SK-N-SH treated with all-trans-retinoic acid at 6 μM for 48 hours (cell line): ENCODE data around the gene TNK2.

Experiments used
- ATAC-seq: fragments of 200-7000 bp; cut with Tn5 transposase; 3 replicates; pipeline ENCODE4 v1.9.1; 2020; ENCODE audit warnings: mild to moderate bottlenecking, moderate library complexity
- ARNTL ChIP-seq: fragments of 450-650 bp; formaldehyde crosslinking; IDR thresholded peaks from 2 replicates; pipeline ENCODE4 v1.5.0; 2020; ENCODE audit warnings: low read depth, mild to moderate bottlenecking, moderate library complexity, borderline replicate concordance
- BACH2 ChIP-seq: fragments of 250-450 bp; sonication (Bioruptor Pico); IDR thresholded peaks from 2 replicates; pipeline ENCODE4 v1.9.0; 2021; ENCODE audit warnings: mild to moderate bottlenecking, borderline replicate concordance
- CSDC2 ChIP-seq: fragments of 250-450 bp; sonication (Bioruptor Pico); IDR thresholded peaks from 2 replicates; pipeline ENCODE4 v1.5.0; 2020; ENCODE audit warnings: mild to moderate bottlenecking, moderate library complexity
- ESRRG ChIP-seq: fragments of 250-450 bp; sonication (Bioruptor Pico); IDR thresholded peaks from 2 replicates; pipeline ENCODE4 v1.6.1; 2021; ENCODE audit warnings: mild to moderate bottlenecking
- GLIS3 ChIP-seq: fragments of 250-450 bp; sonication (Bioruptor Pico); IDR thresholded peaks from 2 replicates; pipeline ENCODE4 v1.5.0; 2020; ENCODE audit warnings: mild to moderate bottlenecking, moderate library complexity
- ISL1 ChIP-seq: fragments of 250-450 bp; sonication (Bioruptor Pico); IDR thresholded peaks from 2 replicates; pipeline ENCODE4 v2.1.2; 2022; ENCODE audit warnings: mild to moderate bottlenecking, moderate library complexity
- OSR1 ChIP-seq: fragments of 250-450 bp; sonication (Bioruptor Pico); IDR thresholded peaks from 2 replicates; pipeline ENCODE4 v1.8.0; 2022; ENCODE audit warnings: moderate library complexity, mild to moderate bottlenecking, inconsistent platforms
- POU6F1 ChIP-seq: fragments of 250-450 bp; sonication (Bioruptor Pico); IDR thresholded peaks from 2 replicates; pipeline ENCODE4 v1.8.0; 2021; ENCODE audit warnings: low read depth, mild to moderate bottlenecking, moderate library complexity, borderline replicate concordance
- PPARA ChIP-seq: fragments of 250-450 bp; sonication (Bioruptor Pico); IDR thresholded peaks from 2 replicates; pipeline ENCODE4 v1.5.0; 2020; ENCODE audit warnings: mild to moderate bottlenecking, borderline replicate concordance
- RARB ChIP-seq: fragments of 250-450 bp; sonication (Bioruptor Pico); IDR thresholded peaks from 2 replicates; pipeline ENCODE4 v1.8.0; 2021; ENCODE audit warnings: mild to moderate bottlenecking, moderate library complexity
- SNAI2 ChIP-seq: fragments of 250-450 bp; sonication (Bioruptor Pico); IDR thresholded peaks from 2 replicates; pipeline ENCODE4 v1.5.0; 2020; ENCODE audit warnings: mild to moderate bottlenecking, moderate library complexity
- TCF4 ChIP-seq: fragments of 250-450 bp; sonication (Bioruptor Pico); IDR thresholded peaks from 2 replicates; pipeline ENCODE4 v1.8.0; 2021; ENCODE audit warnings: mild to moderate bottlenecking, moderate library complexity, borderline replicate concordance
- TOX ChIP-seq: fragments of 250-450 bp; sonication (Bioruptor Pico); IDR thresholded peaks from 2 replicates; pipeline ENCODE4 v1.8.0; 2021; ENCODE audit warnings: mild to moderate bottlenecking, moderate library complexity, borderline replicate concordance
- ZFP3 ChIP-seq: fragments of 250-450 bp; sonication (Bioruptor Pico); IDR thresholded peaks from 2 replicates; pipeline ENCODE4 v1.5.0; 2020; ENCODE audit warnings: mild to moderate bottlenecking, moderate library complexity
- ZFP30 ChIP-seq: fragments of 450-650 bp; formaldehyde crosslinking; IDR thresholded peaks from 2 replicates; pipeline ENCODE4 v1.5.0; 2022; ENCODE audit warnings: mild to moderate bottlenecking, moderate library complexity
- ZNF565 ChIP-seq: fragments of 450-650 bp; formaldehyde crosslinking; conservative IDR thresholded peaks from 2 replicates; pipeline ENCODE4 v1.5.0; 2020; ENCODE audit warnings: low read depth, mild to moderate bottlenecking, moderate library complexity
- ZNF70 ChIP-seq: fragments of 450-650 bp; formaldehyde crosslinking; IDR thresholded peaks from 2 replicates; pipeline ENCODE4 v1.5.0; 2020; ENCODE audit warnings: mild to moderate bottlenecking, moderate library complexity
- ZNF8 ChIP-seq: fragments of 450-650 bp; formaldehyde crosslinking; IDR thresholded peaks from 2 replicates; pipeline ENCODE4 v1.5.0; 2020; ENCODE audit warnings: mild to moderate bottlenecking, moderate library complexity
- TF ChIP-seq, protein P1 (sequence below): fragments of 250-450 bp; sonication (Bioruptor Pico); IDR thresholded peaks from 2 replicates; pipeline ENCODE4 v1.5.0; 2020; ENCODE audit warnings: mild to moderate bottlenecking, moderate library complexity
- TF ChIP-seq, protein P2 (sequence below): fragments of 250-450 bp; sonication (Bioruptor Pico); IDR thresholded peaks from 2 replicates; pipeline ENCODE4 v1.8.0; 2020; ENCODE audit warnings: mild to moderate bottlenecking, moderate library complexity, borderline replicate concordance
- TF ChIP-seq, protein P3 (sequence below): fragments of 250-450 bp; sonication (Bioruptor Pico); IDR thresholded peaks from 2 replicates; pipeline ENCODE4 v1.5.1; 2020; ENCODE audit warnings: low read depth, mild to moderate bottlenecking, moderate library complexity
- TF ChIP-seq, protein P4 (sequence below): fragments of 250-450 bp; sonication (Bioruptor Pico); IDR thresholded peaks from 2 replicates; pipeline ENCODE4 v1.5.1; 2021; ENCODE audit warnings: mild to moderate bottlenecking, moderate library complexity

Gene TNK2

GRCh38 chr3:195884691-195885035 lies 23.7 kb downstream of the TNK2 start:
- TF ChIP-seq, protein P1, sequence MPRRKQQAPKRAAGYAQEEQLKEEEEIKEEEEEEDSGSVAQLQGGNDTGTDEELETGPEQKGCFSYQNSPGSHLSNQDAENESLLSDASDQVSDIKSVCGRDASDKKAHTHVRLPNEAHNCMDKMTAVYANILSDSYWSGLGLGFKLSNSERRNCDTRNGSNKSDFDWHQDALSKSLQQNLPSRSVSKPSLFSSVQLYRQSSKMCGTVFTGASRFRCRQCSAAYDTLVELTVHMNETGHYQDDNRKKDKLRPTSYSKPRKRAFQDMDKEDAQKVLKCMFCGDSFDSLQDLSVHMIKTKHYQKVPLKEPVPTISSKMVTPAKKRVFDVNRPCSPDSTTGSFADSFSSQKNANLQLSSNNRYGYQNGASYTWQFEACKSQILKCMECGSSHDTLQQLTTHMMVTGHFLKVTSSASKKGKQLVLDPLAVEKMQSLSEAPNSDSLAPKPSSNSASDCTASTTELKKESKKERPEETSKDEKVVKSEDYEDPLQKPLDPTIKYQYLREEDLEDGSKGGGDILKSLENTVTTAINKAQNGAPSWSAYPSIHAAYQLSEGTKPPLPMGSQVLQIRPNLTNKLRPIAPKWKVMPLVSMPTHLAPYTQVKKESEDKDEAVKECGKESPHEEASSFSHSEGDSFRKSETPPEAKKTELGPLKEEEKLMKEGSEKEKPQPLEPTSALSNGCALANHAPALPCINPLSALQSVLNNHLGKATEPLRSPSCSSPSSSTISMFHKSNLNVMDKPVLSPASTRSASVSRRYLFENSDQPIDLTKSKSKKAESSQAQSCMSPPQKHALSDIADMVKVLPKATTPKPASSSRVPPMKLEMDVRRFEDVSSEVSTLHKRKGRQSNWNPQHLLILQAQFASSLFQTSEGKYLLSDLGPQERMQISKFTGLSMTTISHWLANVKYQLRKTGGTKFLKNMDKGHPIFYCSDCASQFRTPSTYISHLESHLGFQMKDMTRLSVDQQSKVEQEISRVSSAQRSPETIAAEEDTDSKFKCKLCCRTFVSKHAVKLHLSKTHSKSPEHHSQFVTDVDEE (CRISPR knock-in tag) = no peak
- no peak for TF ChIP-seq GLIS3
- no peak for TF ChIP-seq ZNF8 (CRISPR knock-in tag)
- no peak for TF ChIP-seq ARNTL (CRISPR knock-in tag)
- TF ChIP-seq, protein P2, sequence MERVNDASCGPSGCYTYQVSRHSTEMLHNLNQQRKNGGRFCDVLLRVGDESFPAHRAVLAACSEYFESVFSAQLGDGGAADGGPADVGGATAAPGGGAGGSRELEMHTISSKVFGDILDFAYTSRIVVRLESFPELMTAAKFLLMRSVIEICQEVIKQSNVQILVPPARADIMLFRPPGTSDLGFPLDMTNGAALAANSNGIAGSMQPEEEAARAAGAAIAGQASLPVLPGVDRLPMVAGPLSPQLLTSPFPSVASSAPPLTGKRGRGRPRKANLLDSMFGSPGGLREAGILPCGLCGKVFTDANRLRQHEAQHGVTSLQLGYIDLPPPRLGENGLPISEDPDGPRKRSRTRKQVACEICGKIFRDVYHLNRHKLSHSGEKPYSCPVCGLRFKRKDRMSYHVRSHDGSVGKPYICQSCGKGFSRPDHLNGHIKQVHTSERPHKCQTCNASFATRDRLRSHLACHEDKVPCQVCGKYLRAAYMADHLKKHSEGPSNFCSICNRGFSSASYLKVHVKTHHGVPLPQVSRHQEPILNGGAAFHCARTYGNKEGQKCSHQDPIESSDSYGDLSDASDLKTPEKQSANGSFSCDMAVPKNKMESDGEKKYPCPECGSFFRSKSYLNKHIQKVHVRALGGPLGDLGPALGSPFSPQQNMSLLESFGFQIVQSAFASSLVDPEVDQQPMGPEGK = no peak
- TF ChIP-seq SNAI2 (CRISPR knock-in tag) = no peak
- no peak for TF ChIP-seq BACH2 (CRISPR knock-in tag)
- no peak for TF ChIP-seq RARB (CRISPR knock-in tag)
- no peak for TF ChIP-seq ZNF70 (CRISPR knock-in tag)
- no peak for TF ChIP-seq TCF4 (CRISPR knock-in tag)
- TF ChIP-seq POU6F1 (CRISPR knock-in tag) = no peak
- no peak for TF ChIP-seq ZFP3 (CRISPR knock-in tag)
- no peak for TF ChIP-seq TOX
- ATAC-seq = no peak

GRCh38 chr3:195883801-195884200 lies 24.6 kb downstream of the TNK2 start:
- ATAC-seq = no peak
- TF ChIP-seq SNAI2 (CRISPR knock-in tag) (no peak), ZFP30 (CRISPR knock-in tag) (no peak), PPARA (no peak), TCF4 (CRISPR knock-in tag) (no peak), CSDC2 (no peak), GLIS3 (no peak), ESRRG (CRISPR knock-in tag) (no peak), ZNF565 (no peak), RARB (CRISPR knock-in tag) (no peak), OSR1 (CRISPR knock-in tag) (no peak), POU6F1 (CRISPR knock-in tag) (no peak), ISL1 (no peak), ZNF70 (CRISPR knock-in tag) (no peak)
- TF ChIP-seq, protein P3, sequence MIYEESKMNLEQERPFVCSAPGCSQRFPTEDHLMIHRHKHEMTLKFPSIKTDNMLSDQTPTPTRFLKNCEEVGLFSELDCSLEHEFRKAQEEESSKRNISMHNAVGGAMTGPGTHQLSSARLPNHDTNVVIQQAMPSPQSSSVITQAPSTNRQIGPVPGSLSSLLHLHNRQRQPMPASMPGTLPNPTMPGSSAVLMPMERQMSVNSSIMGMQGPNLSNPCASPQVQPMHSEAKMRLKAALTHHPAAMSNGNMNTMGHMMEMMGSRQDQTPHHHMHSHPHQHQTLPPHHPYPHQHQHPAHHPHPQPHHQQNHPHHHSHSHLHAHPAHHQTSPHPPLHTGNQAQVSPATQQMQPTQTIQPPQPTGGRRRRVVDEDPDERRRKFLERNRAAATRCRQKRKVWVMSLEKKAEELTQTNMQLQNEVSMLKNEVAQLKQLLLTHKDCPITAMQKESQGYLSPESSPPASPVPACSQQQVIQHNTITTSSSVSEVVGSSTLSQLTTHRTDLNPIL = no peak
- TF ChIP-seq, protein P1 (CRISPR knock-in tag) = no peak
- TF ChIP-seq, protein P4, sequence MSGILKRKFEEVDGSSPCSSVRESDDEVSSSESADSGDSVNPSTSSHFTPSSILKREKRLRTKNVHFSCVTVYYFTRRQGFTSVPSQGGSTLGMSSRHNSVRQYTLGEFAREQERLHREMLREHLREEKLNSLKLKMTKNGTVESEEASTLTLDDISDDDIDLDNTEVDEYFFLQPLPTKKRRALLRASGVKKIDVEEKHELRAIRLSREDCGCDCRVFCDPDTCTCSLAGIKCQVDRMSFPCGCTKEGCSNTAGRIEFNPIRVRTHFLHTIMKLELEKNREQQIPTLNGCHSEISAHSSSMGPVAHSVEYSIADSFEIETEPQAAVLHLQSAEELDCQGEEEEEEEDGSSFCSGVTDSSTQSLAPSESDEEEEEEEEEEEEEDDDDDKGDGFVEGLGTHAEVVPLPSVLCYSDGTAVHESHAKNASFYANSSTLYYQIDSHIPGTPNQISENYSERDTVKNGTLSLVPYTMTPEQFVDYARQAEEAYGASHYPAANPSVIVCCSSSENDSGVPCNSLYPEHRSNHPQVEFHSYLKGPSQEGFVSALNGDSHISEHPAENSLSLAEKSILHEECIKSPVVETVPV (CRISPR knock-in tag) = no peak
